ENCODE results near the gene RASA2.

RASA2 gene

DNA sequence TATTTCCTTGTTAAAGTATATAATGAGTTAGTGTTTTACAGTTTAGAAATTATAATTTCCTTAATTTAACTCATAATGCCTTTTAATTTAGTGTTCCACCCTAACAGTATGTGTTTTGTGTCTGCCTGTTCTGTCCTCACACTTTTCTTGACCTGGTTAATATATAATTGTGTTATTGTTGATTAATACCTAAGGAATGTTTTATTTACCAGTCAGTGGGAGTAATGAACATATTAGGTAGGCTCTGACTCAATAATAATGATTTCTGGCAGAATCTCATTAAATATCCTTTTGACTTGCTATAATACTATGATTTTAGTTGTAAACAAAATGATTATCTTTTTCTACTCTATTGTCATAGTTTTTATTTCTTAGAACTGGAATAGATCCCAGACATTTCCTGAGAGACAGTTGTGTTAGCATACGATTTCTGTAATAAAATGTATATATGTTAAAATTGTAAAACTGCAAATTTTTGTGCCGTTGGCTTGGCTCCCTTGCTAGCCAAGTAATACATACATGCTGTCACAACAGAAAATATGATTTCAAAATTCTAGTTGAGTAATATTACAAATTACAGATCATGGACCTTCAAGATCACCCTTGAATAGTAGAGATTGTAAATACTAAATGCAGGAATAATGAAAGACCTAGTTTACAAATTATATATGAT is 51.9 kb downstream of the RASA2 start:
- no peak for DNase-seq

DNA sequence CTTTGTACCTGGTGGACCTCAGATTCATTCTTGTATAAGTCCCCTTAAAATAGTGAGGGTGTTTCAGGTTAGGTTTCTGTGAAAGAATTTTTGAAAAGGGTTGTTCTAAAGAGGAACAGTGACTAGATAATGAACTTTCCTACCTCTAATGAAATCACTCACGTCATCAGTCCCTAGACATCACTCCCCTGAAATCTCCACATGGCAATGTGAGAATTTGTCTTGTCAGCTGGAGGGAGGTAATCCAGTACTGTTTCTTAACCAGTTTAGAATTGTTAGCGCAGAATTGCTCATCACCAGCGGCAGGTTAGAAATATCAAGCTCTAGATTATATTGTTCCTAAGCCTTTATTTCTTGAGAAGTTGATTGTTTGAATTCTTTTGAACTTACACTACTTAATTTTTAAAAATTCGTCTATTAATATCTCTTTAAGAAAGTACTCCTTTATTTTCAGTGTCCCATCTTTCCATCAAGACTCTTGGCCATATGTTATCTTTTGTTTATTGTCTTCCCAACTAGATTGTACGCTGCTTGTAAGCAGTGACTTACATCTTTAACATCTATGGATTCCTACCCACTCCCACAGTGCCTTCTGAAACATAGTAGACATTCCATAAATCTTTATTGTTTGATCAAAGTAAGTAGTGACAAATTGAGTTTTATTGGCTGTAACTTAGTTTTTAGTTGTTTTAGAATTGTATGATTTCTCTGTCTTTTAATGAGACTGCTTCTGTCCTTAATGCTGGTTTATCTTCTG is 52.8 kb downstream of the RASA2 start:
- no peak for DNase-seq

DNA sequence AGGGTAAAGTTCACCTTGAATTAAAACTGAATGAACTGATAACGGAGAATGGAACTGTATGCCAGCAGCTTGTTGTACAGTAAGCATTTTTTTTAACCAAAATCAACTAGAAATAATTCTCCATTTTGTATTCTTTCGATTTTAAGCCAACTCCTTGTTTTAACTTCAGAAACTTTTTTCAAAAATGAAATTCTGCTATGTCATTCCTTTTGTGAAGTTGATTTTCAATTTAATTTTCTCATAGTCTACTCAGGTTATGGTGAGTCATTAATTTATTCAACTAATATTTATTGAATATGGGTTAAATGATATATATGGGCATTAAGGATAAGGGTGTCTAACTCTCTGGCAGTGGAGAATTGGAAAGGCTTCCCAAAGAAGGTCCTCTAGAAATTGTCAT is 53.7 kb downstream of the RASA2 start:
- no peak for DNase-seq

DNA sequence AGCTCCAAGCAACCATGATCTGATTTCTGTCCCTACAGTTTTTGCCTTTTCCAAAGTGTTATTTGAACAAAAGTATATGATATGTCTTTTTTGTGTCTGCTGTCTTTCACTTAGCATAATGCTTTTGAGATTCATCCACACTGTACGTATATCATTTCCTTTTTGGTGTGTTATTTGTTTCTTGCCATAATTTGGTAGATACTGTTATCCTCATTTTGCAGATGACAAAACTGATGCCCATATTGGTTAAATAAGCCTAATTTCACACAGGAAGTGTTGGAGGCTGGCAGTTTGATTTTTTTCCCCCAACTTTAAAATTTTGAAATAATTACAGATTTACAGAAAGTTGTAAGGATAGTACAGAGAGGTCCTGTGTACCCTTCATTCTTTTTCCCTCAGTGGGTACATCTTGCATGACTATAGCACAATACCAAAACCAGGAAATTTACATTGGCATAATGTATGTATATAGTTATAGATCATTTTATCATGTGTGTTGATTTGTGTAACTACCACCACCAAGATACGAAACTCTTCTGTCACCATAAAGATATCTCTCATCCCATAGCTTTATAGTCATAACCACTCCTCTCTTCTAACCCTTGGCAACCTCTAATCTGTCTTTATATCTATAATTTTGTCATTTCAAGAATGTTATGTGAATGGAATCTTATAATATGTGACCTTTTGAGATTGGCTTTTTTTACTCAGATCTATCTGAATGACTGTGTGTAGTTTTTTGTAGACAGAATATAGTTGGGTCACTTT is 55.6 kb downstream of the RASA2 start:
- DNase-seq, result no peak

DNA sequence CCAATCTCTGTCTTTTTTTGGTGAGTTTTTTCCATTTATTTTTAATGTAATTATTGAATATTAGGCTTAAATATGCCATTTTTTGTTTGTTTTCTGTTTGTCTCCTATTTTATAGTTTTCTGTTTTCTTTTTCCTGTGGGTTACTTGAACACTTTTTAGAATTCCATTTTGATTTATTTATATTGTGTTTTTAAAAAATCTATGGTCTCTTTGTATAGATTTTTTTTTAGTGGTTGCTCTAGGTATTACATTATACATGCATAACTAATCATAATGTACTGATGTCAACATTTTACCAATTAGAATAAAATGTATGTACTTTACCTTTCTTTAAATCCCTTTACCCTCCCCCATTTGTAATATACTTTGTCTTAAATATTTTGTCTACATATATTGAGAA is 56.2 kb downstream of the RASA2 start:
- no peak for DNase-seq

DNA sequence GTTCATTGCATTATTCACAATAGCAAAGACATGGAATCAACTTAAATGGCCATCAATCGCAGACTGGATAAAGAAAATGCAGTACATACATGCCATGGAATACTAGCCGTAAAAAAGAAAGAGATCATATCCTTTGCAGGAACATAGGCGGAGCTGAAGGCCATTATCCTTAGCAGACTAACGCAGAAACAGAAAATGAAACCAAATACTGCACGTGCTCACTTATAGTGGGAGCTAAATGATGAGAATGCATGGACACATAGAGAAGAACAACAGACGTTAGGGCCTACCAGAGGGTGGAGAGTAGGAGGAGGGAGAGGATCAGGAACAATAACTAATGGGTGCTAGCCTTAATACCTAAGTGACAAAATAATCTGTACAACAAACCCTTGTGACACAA is 57.9 kb downstream of the RASA2 start:
- DNase-seq, result no peak

DNA sequence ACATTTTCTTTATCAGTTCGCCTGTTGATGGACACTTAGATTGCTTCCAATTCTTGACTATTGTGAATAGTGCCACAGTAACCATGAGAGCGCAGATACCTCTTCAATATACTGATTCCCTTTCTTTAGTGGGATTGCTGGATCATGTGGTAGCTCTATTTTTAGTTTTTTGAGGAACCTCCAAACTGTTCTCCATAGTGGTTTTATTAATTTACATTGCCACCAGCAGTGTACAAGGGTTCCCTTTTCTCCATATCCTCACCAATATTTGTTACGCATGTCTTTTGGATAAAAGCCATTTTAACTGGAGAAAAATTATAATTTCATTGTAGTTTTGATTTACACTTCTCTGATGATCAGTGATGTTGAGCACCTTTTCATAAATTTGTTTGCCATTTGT is 59.3 kb downstream of the RASA2 start:
- DNase-seq, result no peak

DNA sequence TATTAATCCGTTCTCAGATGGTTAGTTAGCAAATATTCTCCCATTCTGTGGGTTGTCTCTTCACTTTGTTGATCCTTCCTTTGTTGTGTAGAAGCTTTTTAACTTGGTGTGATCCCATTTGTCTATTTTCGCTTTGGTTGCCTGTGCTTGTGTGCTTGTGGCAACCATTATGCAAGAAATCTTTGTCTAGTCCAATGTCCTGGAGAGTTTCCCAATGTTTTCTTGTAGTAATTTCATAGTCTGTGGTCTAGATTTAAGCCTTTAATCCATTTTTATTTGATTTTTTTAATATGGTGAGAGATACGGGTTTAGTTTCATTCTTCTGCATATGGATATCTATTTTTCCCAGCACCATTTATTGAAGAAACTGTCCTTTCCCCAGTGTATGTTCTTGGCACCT is 59.8 kb downstream of the RASA2 start:
- DNase-seq, result no peak

DNA sequence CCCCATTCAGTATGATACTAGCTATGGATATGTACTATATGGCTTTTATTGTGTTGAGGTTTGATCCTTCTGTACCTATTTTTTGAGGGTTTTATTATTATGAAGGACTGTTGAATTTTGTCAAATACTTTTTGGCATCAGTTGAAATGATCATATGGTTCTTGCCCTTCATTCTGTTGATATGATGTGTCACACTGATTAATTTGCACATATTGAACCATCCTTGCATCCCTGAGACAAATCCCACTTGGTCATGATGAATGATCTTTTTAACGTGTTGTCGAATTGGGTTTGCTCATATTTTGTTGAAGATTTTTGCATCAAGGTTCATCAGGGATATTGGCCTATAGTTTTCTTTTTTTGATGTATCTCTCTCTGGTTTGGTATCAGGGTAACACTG is 61.0 kb downstream of the RASA2 start:
- DNase-seq, result no peak

DNA sequence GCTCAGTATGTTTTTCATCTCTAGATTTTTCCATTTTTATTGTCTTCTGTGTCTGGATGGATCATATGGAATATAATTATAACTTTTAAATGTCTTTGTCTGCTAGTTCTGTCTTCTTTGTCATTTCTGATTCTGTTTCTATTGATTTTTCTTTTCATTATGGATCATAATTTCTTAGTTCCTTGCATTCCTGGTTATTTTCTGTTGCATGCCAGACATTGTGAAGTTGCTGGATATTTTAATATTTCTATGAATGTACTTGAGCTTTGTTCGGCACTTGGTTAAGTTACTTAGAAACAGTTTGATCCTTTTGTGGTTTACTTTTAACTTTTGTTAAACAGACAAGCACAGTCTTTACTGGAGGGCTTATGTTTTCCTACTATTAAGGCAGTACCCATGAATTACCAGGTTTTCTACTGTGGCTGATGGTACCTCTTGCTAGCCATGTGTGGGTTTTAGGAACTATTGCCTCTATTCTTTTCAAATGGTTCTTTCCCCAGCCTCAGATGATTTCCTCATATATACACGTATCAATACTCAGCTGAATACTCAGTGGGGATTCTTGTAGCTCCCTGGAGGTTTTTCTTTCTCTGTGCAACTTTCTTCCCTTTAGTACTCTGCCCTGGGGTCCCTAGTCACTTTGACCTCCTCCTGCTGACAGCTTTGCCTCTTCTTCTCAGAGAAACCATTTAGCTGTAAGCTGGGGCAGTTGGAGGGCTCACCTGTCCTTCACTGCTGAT is 64.3 kb downstream of the RASA2 start:
- no peak for DNase-seq

DNA sequence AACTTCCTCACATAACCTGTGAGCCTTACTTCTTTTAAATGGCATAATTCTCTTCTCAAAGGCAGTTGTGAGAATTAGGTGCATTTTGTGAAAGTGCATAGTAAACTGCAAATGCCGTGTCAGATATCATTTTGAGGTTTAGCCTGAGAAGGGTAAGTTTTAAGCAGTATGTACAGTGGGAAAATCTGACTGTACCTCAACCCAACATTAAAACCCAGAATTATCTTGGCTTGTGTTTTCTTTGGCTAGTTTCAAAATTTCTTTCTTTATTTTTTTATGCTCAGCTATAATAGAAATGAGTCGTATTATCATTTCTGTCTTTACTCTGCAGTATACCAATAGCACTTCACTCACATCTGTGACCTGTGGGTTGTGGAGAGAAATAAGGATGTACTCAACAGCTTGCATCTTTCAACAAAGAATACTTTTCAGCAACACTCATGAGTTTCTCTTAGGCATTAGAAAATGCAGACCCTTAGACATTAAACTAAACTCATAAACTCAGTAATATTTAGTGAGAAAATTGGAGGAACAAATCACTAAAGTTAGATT is 65.7 kb downstream of the RASA2 start:
- DNase-seq, result no peak

DNA sequence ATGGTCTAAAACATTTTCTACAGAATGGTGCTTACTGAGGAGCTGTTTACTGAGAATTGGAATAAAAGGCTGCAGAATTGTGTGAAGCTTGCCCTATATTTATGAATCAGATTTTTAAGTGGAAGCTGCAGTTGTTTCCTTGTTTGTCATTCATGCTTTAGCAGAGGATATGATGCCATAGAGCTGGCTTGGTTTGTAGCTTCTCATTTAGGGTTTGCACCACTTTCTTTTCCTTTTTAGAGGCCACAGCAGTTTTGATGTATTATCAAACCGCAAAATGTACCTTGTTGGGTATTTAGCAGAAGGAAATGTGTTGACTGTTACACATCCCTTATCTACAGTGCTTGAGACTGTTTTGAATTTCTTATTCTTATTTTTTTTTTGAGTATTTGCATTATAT is 66.2 kb downstream of the RASA2 start:
- DNase-seq, result no peak

DNA sequence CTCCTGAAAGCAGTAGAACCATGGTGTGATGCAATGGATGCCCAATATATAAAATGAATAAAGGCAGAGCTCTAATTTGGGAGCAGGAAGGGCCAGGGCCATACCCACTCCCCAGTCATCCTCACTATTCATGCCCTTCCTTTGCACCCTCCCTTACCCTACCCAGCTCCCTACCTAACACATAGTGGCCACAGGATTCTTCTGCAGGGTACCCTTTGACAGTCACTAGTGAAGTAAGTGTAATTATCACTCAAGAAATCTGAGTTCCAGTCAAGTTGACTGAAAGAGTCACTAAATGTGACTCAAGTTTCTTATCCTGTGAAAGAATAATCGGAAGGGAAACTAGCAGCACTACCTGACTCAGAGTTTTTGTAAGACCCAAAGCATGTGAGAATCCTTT is 69.2 kb downstream of the RASA2 start:
- no peak for DNase-seq

DNA sequence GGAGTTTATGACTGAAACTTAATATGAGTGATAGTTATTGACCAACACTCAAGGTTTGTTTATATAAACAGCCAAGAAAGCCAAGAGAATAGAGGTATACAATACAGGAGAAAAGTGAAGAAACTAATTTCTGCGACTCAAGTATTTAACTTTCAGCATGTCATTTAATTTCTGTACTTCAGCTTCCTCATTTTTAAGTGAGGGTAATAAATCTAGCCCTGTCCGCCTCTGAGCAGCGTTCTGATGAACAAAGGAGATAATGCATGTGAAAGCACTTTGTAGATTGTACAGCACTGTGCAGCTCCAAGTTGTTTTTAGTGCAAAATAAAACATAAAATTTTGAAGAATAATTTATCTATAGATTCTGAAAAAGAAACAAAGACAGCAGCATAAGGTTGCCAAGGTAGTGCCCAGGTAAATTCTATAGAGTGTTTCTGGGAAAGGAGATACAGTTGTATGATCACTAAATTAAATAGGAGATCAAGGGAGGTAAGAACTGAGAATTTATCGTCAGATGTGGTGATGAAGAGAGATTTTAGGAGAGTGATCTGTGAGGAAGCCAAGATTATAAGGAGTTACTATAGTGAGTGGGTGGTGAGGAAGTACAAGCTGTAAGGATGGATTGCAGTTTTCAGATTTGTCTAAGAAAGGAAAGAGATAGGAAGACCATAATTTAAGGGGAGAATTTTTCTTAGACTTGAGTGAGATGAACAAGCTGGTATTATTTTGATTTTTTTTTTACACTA is 71.3 kb downstream of the RASA2 start:
- DNase-seq, result no peak

DNA sequence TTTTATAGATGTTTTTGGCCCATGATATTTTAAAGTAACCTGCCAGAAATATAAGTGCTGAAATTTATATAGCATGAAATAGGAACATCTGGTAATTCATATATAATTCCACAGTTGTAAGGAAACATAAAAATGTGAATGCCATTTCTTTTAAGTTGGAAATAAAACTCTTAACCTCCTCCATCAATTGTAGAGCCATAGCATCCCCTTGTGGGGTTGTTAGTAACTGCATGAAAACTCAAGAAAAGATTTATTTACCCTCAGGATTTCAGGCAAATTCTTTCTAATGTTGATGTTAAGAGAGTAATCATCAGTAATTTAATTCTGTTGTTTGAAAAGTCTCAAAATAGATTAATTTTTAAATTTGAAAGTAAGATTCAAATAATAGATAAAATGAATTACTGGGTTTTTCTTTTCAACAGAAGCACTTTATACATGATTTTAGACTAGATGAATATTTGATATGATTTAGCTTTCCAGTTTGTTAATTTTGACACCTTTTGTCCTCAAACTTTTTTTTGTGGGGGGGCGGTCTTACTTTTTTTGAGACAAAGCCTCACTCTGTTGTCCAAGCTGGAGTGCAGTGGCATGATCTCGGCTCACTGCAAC is 74.7 kb downstream of the RASA2 start:
- DNase-seq, result peak; percentile 13

DNA sequence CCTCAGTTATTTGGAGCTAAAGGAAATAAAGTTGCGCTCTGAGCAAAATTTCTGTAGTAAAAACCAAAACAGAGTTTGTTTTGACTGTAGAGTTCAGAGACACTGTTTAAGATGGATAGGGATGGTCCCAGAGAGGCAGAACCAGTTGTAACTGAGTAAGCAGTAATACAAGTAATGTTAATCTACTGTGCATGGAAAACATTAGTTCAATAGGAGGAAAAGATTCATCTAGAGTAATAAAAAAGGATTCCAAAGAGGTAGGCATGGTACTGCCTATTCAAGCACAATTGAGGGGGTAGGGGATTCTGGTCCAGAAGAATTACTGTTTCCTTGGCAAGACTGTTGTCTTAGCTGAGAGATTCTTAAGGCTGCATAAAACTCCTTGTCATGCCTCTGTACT is 77.4 kb downstream of the RASA2 start:
- DNase-seq, result no peak

DNA sequence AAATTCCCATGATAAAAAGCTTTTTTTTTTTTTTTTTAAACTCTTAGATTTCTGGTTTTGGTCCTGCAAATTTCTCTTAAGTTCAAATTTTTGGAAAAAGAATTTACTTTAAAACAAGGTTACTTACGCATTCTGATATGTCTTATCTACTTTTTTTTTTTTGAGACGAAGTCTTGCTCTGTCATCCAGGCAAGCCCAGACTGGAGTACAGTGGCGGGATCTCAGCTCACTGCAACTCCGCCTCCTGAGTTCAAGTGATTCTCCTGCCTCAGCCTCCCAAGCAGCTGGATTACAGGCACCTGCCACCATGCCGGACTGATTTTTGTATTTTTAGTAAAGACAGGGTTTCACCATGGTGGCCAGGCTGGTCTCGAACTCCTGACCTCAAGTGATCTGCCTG is 83.2 kb downstream of the RASA2 start:
- DNase-seq, result no peak

DNA sequence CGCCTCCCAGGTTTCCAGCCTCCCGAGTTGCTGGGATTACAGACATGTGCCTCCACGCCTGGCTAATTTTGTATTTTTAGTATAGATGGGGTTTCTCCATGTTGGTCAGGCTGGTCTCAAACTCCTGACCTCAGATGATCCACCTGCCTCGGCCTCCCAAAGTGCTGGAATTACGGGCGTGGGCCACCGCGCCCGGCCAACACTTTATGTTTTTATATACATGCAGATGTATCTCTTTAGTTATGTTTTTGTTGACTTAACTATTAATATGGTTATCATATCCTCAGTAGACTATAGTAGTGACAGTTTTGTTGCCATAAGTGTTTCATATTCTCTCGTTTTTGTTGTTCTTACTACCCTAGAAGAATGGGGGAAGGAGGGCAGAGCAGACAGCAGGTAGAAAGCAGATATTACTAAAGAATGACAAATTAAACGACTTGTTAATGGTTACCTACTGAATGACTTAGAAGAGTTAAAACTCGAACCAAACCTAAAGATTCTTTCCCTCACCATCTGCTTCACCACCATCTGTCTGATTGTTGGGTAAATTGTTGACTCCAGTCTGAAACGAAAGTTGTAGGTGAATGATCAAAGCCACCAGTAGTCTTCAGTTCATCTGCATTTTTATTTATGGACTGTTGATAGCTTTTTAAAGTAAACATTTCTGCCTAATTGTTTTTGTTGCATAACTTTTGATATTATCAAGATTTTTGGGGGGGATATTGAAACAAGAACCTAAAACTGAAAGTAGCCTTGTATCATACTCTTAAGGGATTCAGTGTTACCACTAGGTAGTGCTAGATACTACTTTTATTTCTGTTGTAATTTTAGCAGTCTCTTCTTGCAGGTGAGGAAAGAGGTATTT is 89.3 kb downstream of the RASA2 start:
- no peak for DNase-seq

DNA sequence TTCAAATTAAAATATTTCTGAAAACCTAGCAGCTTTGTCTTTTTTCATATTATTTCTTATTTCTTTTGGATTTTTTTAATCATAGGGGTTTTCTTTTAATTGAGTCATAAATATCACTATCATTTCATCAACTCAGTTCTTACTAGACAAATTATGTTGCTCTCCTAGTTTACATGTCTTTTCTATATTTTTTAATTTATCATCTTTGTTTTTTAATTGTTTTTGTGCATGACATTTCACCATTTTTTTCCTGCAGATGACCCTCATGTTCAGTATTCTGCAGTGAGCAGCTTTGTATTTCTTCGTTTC is 89.9 kb downstream of the RASA2 start:
- no peak for DNase-seq

DNA sequence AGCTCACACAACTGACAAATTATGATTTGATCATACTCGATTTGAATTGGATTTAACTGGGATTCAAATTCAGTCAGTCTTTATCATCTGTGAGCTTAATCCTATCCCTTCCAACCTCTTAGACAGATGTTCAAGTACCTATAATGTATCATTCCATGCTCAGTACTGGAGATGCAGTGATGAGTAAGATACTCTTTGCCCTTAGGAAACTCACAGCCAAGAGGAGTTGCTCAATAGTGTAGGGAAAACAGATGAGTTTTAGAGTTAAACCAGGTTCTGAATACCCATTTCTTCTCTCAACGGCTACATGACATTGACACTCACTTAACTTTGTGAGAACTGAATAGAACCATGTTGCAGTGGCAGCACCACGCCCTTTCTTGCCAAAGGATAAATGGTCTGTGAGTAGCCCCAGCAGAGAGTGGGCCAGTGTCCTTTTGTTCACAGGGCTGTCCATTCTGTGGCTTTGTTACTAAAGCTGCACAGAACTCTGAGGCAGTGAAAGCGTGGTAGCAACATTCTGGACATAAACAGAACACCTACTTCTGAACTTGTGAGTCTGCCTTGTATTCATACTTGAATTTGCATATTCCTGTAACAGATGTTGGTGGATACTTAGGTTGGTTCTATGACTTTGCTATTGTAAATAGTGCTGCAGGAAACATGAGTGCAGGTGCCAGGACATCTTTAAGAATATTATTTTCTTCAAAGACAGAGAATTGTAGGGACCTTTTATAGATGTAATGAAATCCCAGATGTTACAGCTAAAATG is 91.6 kb downstream of the RASA2 start:
- DNase-seq, result no peak
